ENCODE data around the gene UBE2Z. TPM values are rescaled to one million over a fixed set of nuclear protein-coding genes. Genes with fewer than 3 reads are reported as not detected.

The UBE2Z gene
- total RNA-seq, 1 donor from 2014 or later: 100 TPM

DNA sequence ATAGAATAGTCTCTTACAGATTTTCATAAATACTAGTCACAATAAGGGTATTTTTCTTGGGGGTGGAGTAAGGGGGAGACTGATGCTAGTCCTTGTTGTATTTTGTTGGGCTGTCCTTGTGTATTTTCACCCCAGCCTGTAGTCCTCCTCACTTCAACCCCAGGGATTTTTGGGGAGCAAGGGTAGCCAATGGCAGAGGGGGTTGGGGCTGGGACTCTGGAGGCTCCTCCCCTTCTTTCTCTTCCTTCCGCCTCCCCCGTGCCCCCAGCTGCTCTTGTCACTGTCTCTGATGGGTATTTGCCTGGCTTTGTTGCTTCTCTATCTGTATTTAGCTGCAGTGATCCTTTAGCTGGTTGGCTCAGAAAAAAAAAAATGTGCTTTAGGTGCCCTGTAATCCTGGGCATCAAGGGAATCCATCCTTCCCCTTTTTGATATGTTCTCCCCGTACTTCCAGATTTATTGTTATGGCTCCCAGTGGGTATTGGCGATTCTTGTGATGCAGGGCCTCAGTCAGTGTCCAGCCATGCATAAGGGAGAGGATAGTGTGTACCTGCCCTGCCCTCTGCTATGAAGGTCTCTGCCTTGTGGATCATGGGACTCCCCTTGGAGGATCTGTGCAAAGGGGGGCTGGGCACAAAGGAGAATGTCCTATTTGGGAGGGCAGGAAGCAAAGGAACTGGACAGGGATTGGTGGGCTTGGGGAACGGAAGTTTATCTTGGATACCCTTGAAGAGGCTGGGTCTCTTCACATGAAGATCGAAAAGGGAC, 20.0 kb downstream of the UBE2Z start:
- TF ChIP-seq, protein P1, sequence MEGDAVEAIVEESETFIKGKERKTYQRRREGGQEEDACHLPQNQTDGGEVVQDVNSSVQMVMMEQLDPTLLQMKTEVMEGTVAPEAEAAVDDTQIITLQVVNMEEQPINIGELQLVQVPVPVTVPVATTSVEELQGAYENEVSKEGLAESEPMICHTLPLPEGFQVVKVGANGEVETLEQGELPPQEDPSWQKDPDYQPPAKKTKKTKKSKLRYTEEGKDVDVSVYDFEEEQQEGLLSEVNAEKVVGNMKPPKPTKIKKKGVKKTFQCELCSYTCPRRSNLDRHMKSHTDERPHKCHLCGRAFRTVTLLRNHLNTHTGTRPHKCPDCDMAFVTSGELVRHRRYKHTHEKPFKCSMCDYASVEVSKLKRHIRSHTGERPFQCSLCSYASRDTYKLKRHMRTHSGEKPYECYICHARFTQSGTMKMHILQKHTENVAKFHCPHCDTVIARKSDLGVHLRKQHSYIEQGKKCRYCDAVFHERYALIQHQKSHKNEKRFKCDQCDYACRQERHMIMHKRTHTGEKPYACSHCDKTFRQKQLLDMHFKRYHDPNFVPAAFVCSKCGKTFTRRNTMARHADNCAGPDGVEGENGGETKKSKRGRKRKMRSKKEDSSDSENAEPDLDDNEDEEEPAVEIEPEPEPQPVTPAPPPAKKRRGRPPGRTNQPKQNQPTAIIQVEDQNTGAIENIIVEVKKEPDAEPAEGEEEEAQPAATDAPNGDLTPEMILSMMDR (IDR thresholded peaks at IDR 0.05; ENCODE audit: unreplicated experiment): no peak
- peaks cover 19% of the 10 kb centered on the region for H3K36me3 Mint-ChIP-seq (ENCODE audit: insufficient read depth)

DNA sequence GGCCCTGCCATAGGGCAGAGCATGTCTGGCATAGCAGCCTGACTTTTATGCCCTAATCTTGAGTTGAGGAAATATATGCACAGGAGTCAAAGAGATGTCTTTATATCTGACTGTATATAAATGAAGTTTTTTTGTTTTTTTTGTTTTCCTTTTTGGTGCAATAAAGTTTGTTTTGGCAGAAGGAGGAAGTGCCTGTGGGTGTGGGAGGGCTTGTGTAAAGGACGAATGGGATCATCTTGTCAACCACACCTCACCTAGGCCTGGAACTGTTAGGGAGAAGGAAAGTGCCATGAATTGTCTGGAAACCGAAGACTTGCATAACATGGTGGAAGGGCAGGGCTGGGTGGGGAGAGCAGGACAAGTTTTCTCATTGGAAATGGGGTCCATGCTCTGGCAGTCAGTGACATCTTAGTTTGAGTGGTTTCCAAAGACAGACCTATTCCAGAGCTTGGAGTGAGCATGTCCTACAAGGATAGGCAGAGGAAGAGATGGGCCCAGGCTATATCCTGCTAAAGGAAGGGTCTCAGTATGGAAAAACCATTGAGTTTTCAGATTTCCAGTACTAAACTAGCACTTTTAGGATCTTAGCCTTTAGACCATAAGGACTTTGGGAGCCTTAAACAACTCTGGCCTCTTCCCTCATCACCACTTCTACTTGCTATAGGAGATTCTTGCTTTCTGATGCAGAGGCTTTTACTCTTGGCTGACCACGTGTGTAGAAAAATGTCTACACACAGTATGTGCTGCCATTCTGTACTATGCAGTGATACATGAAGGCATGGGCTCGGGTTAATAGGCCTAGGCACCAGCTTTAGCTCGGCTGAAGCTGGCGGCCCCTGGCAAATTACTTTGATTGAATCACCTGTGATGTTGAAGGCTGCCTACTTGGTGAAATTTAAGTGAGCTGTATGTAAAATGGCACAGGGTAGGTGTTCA, 20.9 kb downstream of the UBE2Z start:
- peaks cover 19% of the 10 kb centered on the region for H3K36me3 Mint-ChIP-seq (ENCODE audit: insufficient read depth)

More for the DNA sequence above, 20.0 kb downstream of the UBE2Z start:
- Mint-ChIP-seq H3K9me3 (ENCODE audit: low read depth) (no peaks in the 10 kb centered on the region), H3K4me1 (ENCODE audit: low read depth) (no peaks in the 10 kb centered on the region), H3K27ac (peak overlapping the region; percentile 38), H3K27me3 (no peaks in the 10 kb centered on the region), H3K4me3 (ENCODE audit: low read depth) (no peak overlapping the region)
- no peak for DNase-seq (ENCODE audit: low spot score, unreplicated experiment)

DNA sequence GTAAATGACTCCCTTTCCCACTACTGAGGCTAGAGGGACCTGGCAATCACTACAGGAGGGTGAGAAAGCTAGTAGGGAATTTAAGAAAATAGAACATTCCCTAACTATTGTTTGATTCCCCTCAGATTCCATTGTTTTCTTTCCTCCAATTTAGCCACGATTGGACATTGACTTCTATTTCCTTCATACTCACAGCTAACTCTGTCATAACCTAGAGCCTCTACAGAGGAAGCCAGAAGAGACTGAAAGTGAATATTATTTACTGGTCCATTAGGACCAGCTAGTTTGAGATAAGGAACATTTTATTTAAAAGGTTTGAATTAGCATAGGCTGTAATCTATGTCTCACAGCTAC, 21.6 kb downstream of the UBE2Z start:
- peak overlapping the region; percentile 86 for H3K27ac Mint-ChIP-seq
- H3K36me3 Mint-ChIP-seq (ENCODE audit: insufficient read depth): peaks cover 22% of the 10 kb centered on the region
- H3K4me1 Mint-ChIP-seq (ENCODE audit: low read depth): no peaks in the 10 kb centered on the region
- no peaks in the 10 kb centered on the region for H3K27me3 Mint-ChIP-seq
- TF ChIP-seq, protein P1 (IDR thresholded peaks at IDR 0.05; ENCODE audit: unreplicated experiment): no peak
- H3K4me3 Mint-ChIP-seq (ENCODE audit: low read depth): no peak overlapping the region
- no peaks in the 10 kb centered on the region for H3K9me3 Mint-ChIP-seq (ENCODE audit: low read depth)
- DNase-seq (ENCODE audit: low spot score, unreplicated experiment): no peak

More for the DNA sequence above, 20.9 kb downstream of the UBE2Z start:
- Mint-ChIP-seq H3K4me3 (ENCODE audit: low read depth) (no peak overlapping the region), H3K4me1 (ENCODE audit: low read depth) (no peaks in the 10 kb centered on the region), H3K27ac (no peak overlapping the region), H3K9me3 (ENCODE audit: low read depth) (no peaks in the 10 kb centered on the region), H3K27me3 (no peaks in the 10 kb centered on the region)
- TF ChIP-seq, protein P1 (IDR thresholded peaks at IDR 0.05; ENCODE audit: unreplicated experiment): no peak
- no peak for DNase-seq (ENCODE audit: low spot score, unreplicated experiment)

DNA sequence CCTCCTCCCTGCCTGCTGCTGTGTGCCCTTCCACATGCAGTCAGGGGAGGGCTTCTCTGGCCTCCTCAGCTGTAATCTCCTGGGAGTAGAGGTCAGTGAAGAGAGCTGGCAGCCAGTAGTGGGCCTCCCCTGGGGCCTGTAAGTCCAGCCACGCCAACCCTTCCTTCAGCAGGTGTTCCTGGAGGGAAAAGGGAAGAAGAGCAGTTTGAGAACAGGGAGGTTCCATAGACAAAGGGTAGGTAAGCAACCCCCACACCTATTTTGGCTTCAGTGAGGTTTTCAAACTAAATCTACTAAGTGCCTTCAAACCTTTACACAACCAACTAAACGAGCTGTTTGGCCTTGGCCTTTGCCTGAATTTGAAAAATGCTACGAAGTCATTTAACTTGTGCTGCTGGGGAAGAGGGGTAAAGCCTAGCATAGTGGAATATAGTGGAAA, 22.2 kb downstream of the UBE2Z start:
- TF ChIP-seq, protein P1 (IDR thresholded peaks at IDR 0.05; ENCODE audit: unreplicated experiment): no peak
- DNase-seq (ENCODE audit: low spot score, unreplicated experiment): no peak
- H3K9me3 Mint-ChIP-seq (ENCODE audit: low read depth): no peaks in the 10 kb centered on the region
- no peak overlapping the region for H3K27ac Mint-ChIP-seq
- H3K36me3 Mint-ChIP-seq (ENCODE audit: insufficient read depth): peaks cover 23% of the 10 kb centered on the region
- no peaks in the 10 kb centered on the region for H3K4me1 Mint-ChIP-seq (ENCODE audit: low read depth)
- no peak overlapping the region for H3K4me3 Mint-ChIP-seq (ENCODE audit: low read depth)
- H3K27me3 Mint-ChIP-seq: no peaks in the 10 kb centered on the region

DNA sequence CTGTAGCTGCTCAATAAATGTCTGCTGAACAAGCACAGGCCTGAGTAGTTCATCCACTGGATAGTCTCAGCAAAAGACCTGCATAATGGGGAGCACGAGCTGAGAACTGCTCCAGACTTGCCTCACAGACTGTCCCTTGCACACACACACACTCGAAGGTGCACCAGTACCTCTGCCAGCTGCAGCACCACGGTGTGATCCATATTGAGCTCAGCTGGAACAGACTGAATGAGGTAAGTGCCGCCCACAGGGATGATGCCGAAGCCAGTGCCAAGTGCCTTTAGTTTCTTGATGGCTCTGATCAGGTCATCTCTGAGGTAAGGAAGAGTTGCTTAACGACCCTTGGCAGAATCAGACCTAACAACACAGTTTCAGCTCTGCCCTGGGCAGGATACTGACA, 24.8 kb downstream of the UBE2Z start:
- H3K27me3 Mint-ChIP-seq: no peaks in the 10 kb centered on the region
- H3K27ac Mint-ChIP-seq: no peak overlapping the region
- H3K4me1 Mint-ChIP-seq (ENCODE audit: low read depth): no peaks in the 10 kb centered on the region
- H3K4me3 Mint-ChIP-seq (ENCODE audit: low read depth): no peak overlapping the region
- H3K9me3 Mint-ChIP-seq (ENCODE audit: low read depth): no peaks in the 10 kb centered on the region
- no peak for DNase-seq (ENCODE audit: low spot score, unreplicated experiment)
- TF ChIP-seq, protein P1 (IDR thresholded peaks at IDR 0.05; ENCODE audit: unreplicated experiment): no peak
- H3K36me3 Mint-ChIP-seq (ENCODE audit: insufficient read depth): peaks cover 25% of the 10 kb centered on the region
